HUDEP-2 (cell line): ENCODE results near the gene ILDR2.

Source experiments
- DNase-seq, 76 experiments: peaks; one replicate each; lab custom pipeline; 2025; ENCODE audit not compliant: unreplicated experiment in 76 of 76; lab: John Stamatoyannopoulos, UW

The ILDR2 gene

GRCh38 chr1:166972193-166972592 lies 3.1 kb downstream of the ILDR2 start:
- DNase-seq, result no peak

- no peak for DNase-seq
Measured at GRCh38 chr1:166971252-166971651, 4.1 kb downstream of the ILDR2 start.

DNA sequence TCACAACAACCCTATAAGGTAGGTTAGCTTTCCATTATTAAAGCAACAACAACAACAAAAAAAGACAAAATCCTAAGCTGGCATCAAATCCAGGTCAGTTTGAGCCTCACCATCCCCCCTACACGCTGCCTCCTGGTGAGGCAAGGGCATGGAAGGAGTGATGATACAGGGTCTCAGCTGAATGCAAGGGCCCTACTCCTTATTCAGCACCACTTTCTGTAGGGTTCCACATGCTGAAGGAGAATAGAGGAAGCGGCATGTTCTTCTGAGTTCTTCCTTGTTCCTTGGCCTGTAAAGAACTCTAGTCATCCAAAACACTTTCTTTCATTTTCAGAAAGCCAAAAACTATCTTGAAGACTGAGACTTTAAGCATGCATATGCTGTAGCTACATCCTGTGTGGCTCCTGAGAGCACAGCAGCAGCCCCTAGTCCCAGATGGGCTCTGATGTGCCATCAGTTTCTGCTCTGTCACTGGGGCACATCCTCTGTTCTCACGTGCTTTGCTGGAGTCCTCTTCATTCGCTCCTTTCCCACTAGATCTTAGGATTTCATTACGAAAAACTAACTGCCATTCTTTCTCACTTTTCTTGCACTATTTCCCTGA lies 6.2 kb downstream of the ILDR2 start:
- DNase-seq, result no peak

GRCh38 chr1:166960858-166961474 lies 14.4 kb downstream of the ILDR2 start:
- no peak for DNase-seq

DNA sequence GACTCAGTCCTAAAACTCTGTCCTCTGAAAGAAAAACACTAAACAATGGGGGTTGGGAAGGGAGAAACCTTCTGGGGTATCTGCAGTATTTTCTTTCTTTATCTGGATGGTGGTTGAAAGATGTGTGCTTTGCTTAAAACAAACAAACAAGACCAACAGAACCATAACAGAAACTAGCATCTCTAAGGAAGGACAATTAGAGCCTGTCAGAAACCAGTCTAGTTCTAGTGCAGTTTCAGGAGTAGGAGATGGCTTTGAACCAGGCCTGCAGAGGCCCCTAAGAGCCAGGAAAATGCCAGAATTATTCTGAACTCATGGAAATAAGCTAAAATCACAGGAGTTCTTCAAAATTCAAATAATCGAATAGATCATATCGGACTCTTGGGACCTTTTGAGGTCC lies 18.5 kb downstream of the ILDR2 start:
- no peak for DNase-seq

- no peak for DNase-seq
Measured at GRCh38 chr1:166956057-166956850, 19.1 kb downstream of the ILDR2 start.

- DNase-seq, result no peak
Measured at GRCh38 chr1:166953491-166953890, 21.8 kb downstream of the ILDR2 start.

- no peak for DNase-seq
Measured at GRCh38 chr1:166952002-166952746, 23.2 kb downstream of the ILDR2 start.

GRCh38 chr1:166951050-166951449 lies 24.3 kb downstream of the ILDR2 start:
- DNase-seq, result no peak

DNA sequence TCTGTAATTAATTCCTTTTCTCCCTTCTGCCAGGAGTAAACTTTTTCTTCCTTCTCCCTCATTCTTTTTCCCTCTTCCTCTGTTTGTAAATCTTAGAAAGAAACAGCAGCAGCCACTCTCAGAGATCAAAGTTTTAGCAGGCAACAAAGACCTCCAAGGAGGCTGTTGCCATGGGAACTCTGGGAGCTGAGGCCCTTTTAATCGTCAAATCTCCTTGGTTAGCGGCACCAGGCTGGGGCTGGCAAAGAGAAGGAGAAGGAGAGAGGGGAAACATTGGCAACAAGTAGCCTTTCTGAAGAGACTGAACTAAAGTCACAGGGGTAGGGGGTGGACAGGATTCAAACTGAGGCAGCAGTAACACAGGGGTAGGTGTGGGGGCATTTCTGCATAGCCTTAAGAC lies 25.2 kb downstream of the ILDR2 start:
- no peak for DNase-seq

- DNase-seq, result no peak
Measured at GRCh38 chr1:166948856-166949350, 26.4 kb downstream of the ILDR2 start.

DNA sequence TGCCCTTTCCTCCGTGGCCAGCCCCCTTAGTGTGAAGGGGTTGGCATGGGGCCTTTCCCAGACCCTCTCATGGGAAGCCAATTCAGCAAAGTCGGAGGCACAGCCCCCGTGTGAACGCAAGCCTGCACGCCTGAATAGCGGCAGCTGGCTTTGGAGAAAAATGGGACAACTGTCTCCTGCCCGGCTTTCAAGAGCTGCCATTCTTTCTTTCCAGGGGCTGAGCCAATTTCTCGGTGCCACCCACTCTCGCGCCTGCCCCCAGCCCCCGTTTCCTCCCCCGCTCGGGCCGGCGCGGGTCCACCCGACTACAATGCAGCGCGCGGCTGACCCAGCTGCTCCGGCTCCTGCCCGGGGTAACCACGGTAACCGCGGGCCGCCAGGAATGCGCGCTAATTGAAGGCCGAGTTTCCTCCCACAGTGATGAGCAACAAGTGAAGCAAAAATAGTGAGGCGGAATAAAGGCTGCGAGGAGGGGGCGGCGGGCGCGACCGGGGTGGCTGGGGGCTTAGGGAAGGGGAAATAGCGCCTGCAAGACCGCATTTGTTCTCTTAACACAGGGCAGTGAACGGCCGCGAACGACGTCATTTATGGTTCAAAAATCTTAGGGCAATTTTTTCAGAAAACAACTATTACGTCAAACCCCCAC lies 27.8 kb downstream of the ILDR2 start:
- DNase-seq, result no peak

- no peak for DNase-seq
Measured at GRCh38 chr1:166944186-166944967, 31.0 kb downstream of the ILDR2 start.

- no peak for DNase-seq
Measured at GRCh38 chr1:166939741-166940375, 35.5 kb downstream of the ILDR2 start.

DNA sequence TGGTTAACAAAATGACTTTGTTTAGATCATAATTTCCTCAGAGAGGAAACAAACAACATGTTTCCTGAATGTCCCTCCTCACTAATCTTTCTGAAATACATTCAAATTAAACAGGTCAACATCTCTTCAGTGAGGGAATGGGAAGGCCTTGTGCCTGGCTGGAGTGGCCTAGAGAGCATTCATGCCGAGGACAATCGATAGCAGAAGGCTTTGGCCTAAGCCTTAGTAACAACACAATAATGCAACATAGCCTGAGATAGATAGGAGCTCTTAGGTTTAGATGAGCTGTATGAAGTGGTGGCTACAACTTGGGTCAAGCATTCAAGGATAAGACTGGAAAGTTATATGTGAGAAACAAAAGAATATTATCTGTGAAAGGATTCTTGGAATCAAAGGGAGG lies 37.4 kb downstream of the ILDR2 start:
- DNase-seq, result no peak

- no peak for DNase-seq
Measured at GRCh38 chr1:166937329-166937728, 38.0 kb downstream of the ILDR2 start.

GRCh38 chr1:166933633-166934032 lies 41.7 kb downstream of the ILDR2 start:
- DNase-seq, result no peak

GRCh38 chr1:166933140-166933539 lies 42.2 kb downstream of the ILDR2 start:
- DNase-seq, result no peak

DNA sequence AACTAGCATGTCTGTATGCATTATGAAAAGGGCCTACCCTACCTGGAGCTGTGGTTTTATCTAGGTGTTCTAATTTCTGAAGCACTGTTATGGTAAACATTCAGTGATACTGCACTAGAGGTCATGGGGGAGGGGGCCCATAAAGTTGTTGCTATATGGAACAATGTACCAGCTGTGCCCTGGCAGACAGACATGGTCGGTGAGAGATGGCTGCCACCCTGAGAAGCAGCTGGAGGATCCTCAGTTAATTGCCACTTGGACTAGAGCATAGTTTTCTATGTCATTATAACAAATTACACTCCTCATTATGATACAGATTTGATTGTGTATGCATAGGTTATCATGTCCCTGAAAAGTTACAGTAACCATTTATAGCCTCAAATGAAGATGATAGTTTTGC lies 45.4 kb downstream of the ILDR2 start:
- DNase-seq, result no peak
